Gastrocnemius medialis (tissue), 4 donors: ENCODE results near the gene ZNF451.

Experiments used
- POLR2A ChIP-seq, 2 donors: fragments of 450-650 bp; IDR thresholded peaks; one replicate each; pipeline ENCODE4 v1.6.1; 2017; ENCODE audit warnings: antibody characterized with exemption in 2 of 2, mild to moderate bottlenecking in 2 of 2, moderate library complexity in 2 of 2
- TF ChIP-seq, protein P1 (sequence below), 5 experiments: fragments of 450-650 bp in 3 of 5; fragments of 200-600 bp in 2 of 5; sonication (generic) in 2 of 5; IDR thresholded peaks in 4 of 5; conservative IDR thresholded peaks in 1 of 5; 1 replicate in 4 of 5; 2 replicates in 1 of 5; pipeline ENCODE4 v1.5.1; 2016 to 2019; ENCODE audit warnings: antibody characterized with exemption in 5 of 5, mild to moderate bottlenecking in 3 of 5, moderate library complexity in 3 of 5

DNA sequence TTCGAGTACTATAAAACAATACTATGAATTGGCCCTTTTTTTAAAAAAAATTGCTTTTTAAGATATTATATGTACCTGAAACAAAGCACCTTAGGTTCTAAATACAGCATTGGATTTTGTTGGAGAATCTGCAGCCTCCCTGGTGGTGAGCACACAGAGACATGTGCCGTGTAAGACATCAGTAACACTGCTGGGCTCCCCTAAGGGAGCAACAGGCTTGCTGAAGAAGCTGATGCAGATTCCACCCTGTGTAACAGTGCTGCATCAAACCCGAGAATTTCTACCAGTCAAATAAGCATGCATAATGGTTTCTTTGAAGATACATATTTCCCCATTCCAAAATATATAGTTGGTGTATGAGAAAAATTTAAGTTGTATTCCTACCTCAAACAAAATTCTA, 26.1 kb upstream of the ZNF451 start:
- TF ChIP-seq, protein P1, sequence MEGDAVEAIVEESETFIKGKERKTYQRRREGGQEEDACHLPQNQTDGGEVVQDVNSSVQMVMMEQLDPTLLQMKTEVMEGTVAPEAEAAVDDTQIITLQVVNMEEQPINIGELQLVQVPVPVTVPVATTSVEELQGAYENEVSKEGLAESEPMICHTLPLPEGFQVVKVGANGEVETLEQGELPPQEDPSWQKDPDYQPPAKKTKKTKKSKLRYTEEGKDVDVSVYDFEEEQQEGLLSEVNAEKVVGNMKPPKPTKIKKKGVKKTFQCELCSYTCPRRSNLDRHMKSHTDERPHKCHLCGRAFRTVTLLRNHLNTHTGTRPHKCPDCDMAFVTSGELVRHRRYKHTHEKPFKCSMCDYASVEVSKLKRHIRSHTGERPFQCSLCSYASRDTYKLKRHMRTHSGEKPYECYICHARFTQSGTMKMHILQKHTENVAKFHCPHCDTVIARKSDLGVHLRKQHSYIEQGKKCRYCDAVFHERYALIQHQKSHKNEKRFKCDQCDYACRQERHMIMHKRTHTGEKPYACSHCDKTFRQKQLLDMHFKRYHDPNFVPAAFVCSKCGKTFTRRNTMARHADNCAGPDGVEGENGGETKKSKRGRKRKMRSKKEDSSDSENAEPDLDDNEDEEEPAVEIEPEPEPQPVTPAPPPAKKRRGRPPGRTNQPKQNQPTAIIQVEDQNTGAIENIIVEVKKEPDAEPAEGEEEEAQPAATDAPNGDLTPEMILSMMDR (IDR thresholded peaks at IDR 0.05 in 4 of 5, conservative IDR thresholded peaks at IDR 0.05 in 1 of 5): no peak
- TF ChIP-seq POLR2A (IDR thresholded peaks at IDR 0.05): no peak
